GM13977 (cell line): ENCODE data around the gene GUCY1B1.
"Not testable (repeated sequence)": the region's sequence is repeated elsewhere in the genome, so short reads cannot be mapped to it uniquely, and the experiment has no call there.

Experiments
- DNase-seq: peaks from one replicate; pipeline ENCODE4 v3.0.0; 2012; ENCODE audit warnings: low spot score
- CTCF ChIP-seq: IDR thresholded peaks from 2 replicates; pipeline ENCODE4 v1.5.1; 2012; ENCODE audit warnings: mild to moderate bottlenecking, control low read depth; ENCODE audit not compliant: insufficient read depth; ENCODE audit errors: extremely low read depth, missing control alignments
- in situ Hi-C: fragments of 300-500 bp; cut with MboI; formaldehyde crosslinking; loops from one replicate; pipeline ENCODE4 v1.12.0; 2022; ENCODE audit warnings: low sequenced_read_pairs, low pct_unique_long_range_greater_than_20kb, mixed read lengths, inconsistent platforms; ENCODE audit not compliant: unreplicated experiment

Gene GUCY1B1

GRCh38 chr4:155787113-155787710, 28.4 kb downstream of the GUCY1B1 start:
- peak; percentile 63 for DNase-seq
- in situ Hi-C loops, result loop anchor here (25.0 kb wide), 1 partner anchor 350 kb away; no protein-coding TSS in a partner anchor
- peak; percentile 84 for TF ChIP-seq CTCF

GRCh38 chr4:155789391-155789790, 30.6 kb downstream of the GUCY1B1 start:
- TF ChIP-seq CTCF, result no peak
- in situ Hi-C loops, result loop anchor here (25.0 kb wide), 1 partner anchor 352 kb away; no protein-coding TSS in a partner anchor
- peak; percentile 9 for DNase-seq

- in situ Hi-C loops, result loop anchor here (25.0 kb wide), 1 partner anchor 353 kb away; no protein-coding TSS in a partner anchor
- DNase-seq, result no peak
- no peak for TF ChIP-seq CTCF
Observed at GRCh38 chr4:155789982-155790381, 31.2 kb downstream of the GUCY1B1 start.

- in situ Hi-C loops, result loop anchor here (25.0 kb wide), 1 partner anchor 357 kb away; no protein-coding TSS in a partner anchor
- TF ChIP-seq CTCF, result no peak
- no peak for DNase-seq
Observed at GRCh38 chr4:155794589-155795236, 35.9 kb downstream of the GUCY1B1 start.

GRCh38 chr4:155795991-155796390, 37.2 kb downstream of the GUCY1B1 start:
- in situ Hi-C loops, result loop anchor here (25.0 kb wide), 1 partner anchor 359 kb away; no protein-coding TSS in a partner anchor
- TF ChIP-seq CTCF, result peak; percentile 17

GRCh38 chr4:155797581-155797980, 38.8 kb downstream of the GUCY1B1 start:
- in situ Hi-C loops, result loop anchor here (25.0 kb wide), 1 partner anchor 360 kb away; no protein-coding TSS in a partner anchor
- not testable (repeated sequence) for DNase-seq

More at GRCh38 chr4:155795991-155796390, 37.2 kb downstream of the GUCY1B1 start:
- no peak for DNase-seq
